GM21381 (cell line): ENCODE data around the gene GPR75.
"Not testable (repeated sequence)": the region's sequence is repeated elsewhere in the genome, so short reads cannot be mapped to it uniquely, and the experiment has no call there.

Experiments used
- ATAC-seq: cut with Tn5 transposase; IDR thresholded peaks from one replicate; pipeline ENCODE4 v1.9.1; 2021; ENCODE audit warnings: mild to moderate bottlenecking, moderate library complexity; ENCODE audit not compliant: unreplicated experiment

Gene GPR75

DNA sequence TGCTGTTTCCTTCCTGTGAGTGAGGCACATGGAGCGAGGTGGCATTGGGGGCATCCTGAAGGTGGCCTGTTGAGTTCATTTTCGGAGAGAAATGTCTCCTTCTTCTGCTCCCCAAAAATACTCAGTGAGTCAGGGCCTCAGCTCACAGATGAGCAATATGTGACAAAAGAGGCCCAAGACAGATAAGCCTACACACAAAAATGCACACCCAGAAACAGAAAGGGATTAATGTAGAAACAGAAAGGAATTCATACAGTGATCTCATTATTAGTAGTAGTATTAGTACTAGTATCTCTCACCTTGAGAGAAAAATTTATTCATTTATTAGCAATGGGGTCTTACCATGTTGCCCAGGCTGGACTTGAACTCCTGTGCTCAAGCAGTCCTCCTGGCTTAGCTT lies 5.1 kb downstream of the GPR75 start:
- no peak for ATAC-seq

- ATAC-seq: no peak
Measured at GRCh38 chr2:53852532-53852931, 7.2 kb downstream of the GPR75 start.

DNA sequence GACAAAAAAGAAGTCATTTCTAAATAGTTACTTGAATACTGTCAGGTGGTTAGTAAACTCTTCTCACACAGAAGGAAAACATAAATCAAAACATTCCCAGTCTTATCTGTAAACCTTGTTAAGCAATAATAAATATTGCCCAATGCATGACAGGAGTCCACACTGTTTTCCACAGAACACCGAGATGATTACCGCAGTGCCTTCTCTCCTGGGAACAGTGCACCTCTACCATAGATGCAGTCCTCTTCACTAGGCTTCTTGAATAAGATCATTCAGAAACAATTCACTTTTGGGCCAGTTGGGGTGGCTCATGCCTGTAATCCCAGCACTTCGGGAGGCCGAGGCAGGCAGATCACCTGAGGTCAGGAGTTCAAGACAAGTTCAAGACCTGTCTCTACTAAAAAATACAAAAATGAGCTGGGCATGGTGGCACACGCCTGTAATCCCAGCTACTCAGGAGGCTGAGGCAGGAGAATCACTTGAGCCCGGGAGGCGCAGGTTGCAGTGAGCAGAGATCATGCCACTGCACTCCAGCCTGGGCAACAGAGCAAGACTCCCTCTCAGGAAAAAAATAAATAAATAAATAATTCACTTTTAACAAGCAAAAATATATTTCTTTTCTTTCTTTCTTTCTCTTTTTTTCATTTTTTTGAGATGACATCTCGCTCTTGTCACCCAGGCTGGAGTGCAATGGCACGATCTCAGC lies 8.6 kb downstream of the GPR75 start:
- not testable (repeated sequence) for ATAC-seq

GRCh38 chr2:53848062-53848461 lies 11.7 kb downstream of the GPR75 start:
- no peak for ATAC-seq

DNA sequence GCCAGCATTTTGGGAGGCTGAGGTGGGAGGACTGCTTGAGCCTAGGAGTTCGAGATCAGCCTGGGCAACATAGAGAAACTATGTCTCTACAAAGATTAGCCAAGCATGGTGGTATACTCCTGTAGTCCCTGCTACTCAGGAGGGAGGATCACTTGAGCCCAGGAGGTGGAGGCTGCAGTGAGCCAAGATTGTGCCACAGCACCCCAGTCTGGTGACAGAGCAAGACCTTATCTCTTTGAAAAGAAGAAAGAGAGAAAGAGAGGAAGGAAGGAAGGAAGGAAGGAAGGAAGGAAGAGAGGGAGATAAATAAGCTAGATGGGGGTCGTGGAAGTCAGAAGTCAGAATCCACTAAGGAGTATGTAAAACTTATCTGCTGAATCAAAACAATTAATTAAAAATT lies 16.2 kb downstream of the GPR75 start:
- ATAC-seq: no peak

DNA sequence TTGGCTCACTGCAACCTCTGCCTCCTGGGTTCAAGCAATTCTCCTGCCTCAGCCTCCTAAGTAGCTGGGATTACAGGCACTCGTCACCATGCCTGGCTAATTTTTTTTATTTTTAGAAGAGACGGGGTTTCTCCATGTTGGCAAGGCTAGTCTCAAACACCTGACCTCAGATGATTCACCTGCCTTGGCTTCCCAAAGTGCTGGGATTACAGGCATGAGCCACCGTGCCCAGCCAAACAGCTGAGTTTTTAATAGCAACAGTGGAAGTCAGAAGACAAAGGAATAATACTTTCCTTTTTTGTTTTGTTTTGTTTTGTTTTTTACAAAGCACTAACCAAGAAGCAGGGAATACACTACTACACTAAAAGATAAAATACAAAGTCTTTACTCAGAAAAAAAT lies 16.9 kb downstream of the GPR75 start:
- ATAC-seq: no peak

DNA sequence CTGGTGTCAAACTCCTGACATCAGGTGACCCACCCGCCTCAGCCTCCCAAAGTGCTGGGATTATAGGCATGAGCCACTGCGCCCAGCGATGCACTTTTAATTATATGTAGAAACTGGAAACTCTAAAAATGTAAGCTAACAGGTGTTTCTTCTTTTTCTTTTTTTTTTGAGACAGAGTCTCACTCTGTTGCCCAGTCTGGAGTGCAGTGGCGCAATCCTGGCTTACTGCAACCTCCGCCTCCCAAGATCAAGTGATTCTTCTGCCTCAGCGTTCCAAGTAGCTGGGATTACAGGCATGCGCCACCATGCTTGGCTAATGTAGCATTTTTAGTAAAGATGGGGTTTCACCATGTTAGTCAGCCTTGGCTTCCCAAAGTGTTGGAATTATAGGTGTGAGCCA lies 18.1 kb downstream of the GPR75 start:
- ATAC-seq: not testable (repeated sequence)

- ATAC-seq: no peak
Measured at GRCh38 chr2:53840580-53840979, 19.2 kb downstream of the GPR75 start.

GRCh38 chr2:53829980-53830290 lies 29.8 kb downstream of the GPR75 start:
- not testable (repeated sequence) for ATAC-seq

DNA sequence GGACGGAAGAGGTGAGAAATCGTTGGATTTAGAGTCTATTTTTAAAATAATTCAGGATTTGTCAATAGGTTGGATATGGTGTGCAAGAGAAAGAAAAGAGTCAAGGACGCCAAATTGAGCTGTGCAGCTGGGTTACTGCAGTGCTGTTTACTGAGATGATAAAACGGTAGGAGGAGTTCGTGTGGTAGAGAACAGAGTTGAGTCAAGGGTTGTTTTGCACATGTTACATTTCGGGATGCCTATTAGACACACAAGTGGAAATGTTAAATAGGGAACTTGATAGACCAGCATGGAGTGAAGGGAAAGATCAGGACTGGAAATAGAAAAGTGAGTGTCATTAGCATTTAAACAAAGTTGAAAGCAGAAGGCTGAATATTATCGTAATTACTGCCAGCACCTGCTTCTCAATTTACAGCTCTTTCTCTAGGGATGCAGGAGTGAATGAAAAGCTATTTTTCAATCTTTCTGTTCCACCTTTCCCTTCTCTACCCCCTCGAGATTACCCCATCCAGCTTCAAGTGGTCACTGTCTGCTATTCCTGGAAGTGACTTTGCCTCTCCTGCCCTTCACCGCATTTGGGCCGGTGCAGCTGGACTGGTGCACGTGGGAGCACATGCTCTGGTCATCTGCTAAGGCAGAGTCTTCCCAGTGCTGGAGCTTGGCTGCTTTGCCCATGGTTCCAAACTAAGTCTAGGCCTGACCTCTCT lies 30.3 kb downstream of the GPR75 start:
- no peak for ATAC-seq

DNA sequence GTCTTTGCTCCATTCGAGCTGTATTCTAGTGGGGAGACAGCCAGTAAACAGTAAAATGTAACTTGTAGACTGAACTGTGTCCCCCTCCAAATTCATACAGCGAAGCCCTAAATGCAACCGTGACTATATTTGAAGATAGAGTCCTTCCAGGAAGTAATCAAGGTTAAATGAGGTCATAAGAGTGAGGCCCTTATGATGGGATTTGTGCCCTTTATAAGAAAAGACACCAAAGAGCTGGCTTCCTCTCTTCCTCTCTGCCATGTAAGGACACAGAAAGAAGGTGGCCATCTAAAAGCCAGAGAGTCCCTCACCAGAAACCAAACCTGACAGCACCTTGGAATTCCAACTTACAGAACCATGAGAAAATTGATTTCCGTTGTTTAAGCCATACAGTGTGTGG lies 31.4 kb downstream of the GPR75 start:
- ATAC-seq: no peak

DNA sequence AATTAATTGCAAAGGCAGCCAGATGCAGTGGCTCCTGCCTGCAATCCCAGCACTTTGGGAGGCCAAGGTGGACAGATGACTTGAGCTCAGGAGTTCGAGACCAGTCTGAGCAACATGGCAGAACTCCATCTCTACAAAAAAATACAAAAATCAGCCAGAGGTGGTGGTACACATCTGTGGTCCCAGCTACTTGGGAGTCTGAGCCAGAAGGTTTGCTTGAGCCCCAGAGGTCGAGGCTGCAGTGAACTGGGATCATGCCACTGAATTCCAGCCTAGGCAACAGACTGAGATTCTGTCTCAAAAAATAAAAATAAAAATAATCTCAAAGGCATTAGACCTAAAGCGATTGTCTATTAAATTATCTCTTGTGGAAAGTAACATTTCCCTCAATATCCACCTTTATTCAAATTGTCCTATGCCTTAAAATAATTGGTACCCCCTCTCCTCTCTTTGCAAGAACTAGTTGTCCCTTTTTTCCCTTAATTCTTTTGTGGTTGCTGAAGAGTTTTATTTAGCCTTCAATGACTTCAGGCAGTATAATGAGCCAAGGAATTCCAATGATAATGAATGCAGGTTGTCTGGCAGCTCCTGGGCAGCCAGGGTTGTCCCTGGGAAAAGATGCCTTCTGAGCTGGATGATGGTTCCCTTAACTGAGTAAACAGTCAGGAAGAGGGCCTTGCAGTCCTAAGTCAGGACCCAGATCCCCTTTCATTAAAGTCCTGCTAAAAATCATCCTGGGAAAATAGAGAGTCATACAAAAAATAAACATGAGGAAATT lies 32.2 kb downstream of the GPR75 start:
- no peak for ATAC-seq

DNA sequence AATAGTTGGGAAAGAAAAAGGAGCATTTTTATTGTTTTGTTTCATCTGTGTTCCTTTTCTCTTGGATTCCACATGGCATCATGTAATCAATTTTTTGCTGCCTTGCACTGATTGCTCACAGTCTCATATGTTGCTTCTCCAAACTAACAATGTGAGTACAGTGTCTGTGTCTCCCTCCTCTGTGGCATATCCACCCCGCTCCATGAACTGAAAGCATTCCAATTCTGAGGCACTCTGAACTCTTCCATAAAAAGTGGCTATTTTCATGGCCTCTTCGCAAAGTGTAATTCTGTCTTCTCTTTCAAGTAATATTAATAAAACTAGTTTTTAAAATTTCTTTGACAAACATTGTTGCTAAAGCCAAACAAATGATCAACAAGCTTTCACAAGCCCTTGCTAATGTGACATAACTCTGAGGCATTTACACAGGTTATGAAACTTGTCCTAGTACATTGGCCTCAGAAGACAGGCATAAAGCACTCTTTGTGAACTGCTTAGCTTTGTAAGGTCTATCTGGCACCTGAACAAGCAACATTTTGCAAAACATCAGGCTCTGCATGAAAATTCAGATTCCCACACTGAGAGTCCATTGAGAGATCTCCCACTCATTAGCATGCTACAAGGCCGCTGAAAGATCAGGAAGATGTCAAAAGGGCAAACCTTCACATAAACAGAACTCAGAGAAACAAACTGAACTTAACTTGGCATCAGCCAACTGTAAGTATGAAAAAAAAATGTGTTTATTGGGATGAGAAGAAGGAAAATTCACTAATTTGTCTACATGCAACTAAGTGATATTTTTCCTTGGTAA lies 33.0 kb downstream of the GPR75 start:
- ATAC-seq: no peak

- ATAC-seq: no peak
Measured at GRCh38 chr2:53826030-53826410, 33.7 kb downstream of the GPR75 start.

- ATAC-seq: not testable (repeated sequence)
Measured at GRCh38 chr2:53823639-53824038, 36.1 kb downstream of the GPR75 start.

- no peak for ATAC-seq
Measured at GRCh38 chr2:53821810-53822209, 38.0 kb downstream of the GPR75 start.

DNA sequence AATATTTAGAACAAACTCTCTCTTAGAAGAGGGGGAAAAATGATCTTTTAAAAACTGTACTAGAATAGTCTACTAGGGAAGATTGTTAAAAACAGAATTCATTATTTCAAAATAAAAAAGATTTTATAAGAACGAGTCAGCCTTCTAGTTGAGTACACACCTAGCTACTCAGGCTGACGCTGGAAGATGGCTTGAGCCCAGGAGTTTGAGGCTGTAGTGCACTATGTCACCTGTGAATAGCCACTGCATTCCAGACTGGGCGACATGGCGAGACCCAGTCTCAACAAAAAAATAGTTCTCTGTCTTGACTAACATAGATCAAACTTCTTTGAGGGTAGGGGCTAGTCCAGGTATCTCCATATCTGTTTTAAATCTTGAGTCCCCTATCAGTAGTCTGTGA lies 39.1 kb downstream of the GPR75 start:
- ATAC-seq: no peak

DNA sequence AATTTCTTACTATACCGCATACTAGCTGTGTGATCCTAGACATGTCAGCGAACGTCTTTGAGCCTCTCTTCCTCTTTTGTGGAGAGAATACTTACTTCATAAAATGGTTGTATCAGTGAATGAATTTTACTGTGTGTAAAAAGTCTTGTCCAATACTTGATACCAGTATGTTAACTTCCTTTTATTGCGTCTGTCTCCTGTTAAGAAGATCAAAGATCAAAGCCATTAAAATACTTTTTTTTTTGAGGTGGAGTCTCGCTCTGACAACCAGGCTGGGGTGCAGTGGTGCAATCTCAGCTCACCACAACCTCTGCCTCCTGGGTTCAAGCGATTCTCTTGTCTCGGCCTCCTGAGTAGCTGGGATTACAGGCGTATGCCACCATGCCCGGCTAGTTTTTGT lies 39.7 kb downstream of the GPR75 start:
- no peak for ATAC-seq

DNA sequence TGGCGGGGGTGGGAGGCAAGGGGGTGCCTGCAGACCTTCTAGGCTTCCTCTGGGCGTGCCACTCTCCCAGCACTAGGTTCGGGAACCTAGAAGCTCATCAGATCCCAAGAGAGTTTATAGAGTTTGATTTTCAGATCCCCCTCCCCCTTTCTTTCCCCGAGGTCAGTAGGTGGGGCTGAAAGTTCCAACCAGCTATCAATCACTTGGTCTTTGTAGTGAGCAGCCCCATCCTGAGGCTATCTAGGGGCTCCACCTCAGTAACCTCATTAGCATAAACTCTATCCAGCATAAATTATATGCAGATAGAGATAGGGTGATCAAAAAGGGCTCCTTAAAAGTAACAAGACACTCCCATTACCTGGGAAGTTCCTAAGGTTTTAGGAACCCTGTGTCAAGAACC lies 40.1 kb downstream of the GPR75 start:
- no peak for ATAC-seq

- ATAC-seq: no peak
Measured at GRCh38 chr2:53818854-53819435, 40.8 kb downstream of the GPR75 start.

GRCh38 chr2:53813151-53813550 lies 46.6 kb downstream of the GPR75 start:
- ATAC-seq: no peak
